Dermis blood vessel endothelial cell (primary cell): ENCODE measurements around the gene CHN1. TPM values are rescaled to one million over a fixed set of nuclear protein-coding genes. Genes with fewer than 3 reads are reported as not detected.

Source experiments
- DNase-seq: peaks from one replicate; pipeline ENCODE4 v3.0.0; 2010
- total RNA-seq: library from RNA; depleted of rRNA; stranded (reverse); fragments of >200 nt; gene quantifications from 2 replicates; pipeline ENCODE4 v1.2.3, GENCODE V29; 2014

Gene CHN1
- total RNA-seq, 1 donor from 2014 or later: 18.5 TPM

DNA sequence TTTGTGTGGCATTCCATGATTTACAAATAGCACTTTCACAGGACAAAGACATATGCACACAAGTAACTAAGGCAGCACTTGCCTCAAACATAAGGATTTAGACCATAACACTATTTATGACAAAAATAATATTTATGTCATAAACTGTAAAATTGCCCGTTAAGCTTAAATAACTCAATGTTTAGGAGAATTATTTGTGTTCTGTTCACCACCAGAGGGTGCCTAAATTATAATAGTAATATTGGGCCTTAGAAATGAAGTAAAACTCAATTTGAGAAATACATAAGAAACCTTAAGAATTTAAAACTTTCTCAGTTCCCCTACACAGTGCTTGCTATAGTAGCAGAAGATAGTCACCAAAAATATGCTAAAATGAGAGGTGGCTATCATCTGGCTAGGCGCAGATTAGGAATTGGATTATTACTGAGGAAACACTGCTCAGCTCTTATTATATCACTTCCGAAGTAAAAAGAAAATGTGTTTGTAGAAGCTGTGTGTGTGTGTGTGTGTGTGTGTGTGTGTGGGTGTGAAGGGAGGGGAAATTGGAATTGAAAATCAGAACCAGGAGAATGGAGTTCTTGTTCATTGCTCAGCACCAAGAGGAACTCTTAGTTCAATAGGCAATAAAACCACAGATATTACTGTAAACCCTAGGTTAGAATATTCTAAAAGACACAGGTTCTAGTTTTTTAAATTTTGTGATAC, 4.9 kb upstream of the CHN1 start:
- peak; percentile 42 for DNase-seq

DNA sequence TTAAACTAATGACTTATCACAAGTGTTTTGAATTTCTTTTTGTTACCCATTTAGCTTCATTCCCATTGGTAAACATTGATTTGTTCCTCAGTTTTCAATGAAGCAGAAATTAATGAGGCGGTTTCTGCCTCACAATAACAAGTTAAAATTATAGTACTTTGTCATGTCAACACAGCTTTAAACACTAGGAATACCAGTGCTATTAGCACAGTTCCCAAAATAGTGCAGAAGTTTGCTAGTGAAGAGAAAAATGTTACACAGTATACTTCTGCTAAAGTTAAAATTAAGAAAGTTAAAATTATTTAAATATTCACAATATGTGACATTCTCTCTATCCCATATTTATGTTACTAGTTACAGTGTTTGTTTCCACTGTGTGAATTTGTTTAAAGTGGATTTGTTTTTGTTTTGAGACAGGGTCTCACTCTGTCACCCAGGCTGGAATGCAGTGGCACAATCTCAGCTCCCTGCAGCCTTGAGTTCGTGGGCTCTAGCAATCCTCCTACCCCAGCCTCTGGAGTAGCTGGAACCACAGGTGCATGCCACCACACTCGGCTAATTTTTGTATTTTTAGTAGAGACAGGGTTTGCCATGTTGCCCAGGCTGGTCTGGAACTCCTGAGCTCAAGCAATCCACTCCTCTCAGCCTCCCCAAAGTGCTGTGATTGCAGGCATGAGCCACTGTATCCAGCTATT, 3.8 kb upstream of the CHN1 start:
- no peak for DNase-seq

DNA sequence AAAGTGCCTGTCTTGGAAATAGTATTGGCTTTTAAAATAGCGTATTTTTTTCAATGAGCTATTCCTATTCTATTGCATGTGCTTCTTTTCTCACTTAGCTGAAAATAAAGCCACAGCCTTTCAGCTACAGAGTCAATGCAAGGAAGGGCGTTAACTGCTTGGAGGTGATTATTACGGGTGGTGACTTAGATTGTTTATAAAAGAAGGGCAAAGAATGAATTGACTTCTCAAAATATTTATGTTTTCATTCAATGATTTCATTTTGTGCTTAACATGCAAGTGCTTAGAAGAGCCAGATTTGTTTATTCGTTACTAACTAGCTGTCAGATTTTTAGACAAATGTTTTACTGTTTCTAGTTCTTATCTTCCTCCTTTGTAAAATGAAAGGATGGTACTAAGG, 2.8 kb upstream of the CHN1 start:
- no peak for DNase-seq

DNA sequence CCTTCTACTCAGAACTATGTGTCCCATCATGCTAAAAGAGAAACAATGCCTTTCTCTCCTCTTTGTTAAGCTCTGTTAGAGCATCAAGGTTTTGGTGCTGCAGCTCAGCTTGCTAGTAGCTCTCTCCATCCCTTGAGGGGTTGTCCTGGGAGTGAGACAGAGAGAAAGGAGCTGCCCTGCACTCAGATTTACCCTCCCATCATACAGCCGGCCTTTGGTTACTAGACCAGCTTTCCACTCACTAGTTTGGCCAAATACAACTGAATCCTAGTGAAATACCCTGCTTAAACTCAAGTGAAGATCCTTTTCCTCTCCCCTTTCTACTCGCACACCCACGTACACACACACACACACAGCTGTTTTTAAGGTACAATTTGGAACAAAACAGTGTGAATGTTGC, 2.3 kb upstream of the CHN1 start:
- no peak for DNase-seq

DNA sequence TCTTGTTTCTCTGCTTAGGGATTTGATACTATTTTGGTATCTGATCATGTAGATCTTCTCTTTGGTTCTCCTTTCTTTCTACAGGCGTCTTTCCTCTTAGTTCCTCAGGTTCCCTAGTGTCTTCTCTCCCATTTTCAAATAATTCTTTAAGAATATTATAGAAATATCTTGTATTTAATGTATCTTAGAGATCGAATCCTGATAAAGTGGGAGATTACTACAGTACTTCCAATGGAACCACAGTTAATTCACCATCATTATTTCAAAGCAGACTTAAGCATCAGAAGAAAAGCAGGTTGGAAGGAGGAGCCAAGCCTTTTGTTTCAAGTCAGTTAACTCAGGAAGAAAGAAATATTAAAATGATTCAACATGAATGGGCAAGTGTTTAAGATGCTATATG, 1.1 kb upstream of the CHN1 start:
- no peak for DNase-seq

DNA sequence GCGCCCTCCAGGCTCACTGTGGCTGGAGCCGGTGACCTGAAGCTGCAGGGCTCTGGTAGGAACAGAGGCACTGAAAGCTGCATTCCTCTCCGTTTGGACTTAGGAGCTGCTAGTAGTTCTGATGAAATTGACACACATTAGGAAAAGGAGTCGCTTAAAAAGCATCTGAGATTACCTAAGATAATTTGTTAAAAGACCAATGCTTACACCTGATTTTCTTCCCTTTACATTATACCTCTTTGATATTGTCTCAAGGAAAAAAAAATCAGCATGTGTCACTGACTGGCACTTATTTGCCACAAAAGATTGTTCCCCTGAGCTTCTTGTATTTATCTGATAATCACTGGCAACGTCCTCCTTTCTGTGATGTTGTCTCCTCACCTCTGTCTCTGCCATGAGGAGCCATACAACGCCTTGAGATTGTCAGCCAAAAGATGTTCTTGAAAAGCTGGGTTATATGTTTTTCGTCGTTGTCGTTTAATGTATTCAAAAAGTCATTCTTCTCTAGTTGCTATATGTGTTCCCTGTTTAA, 618 bp upstream of the CHN1 start:
- DNase-seq: no peak

DNA sequence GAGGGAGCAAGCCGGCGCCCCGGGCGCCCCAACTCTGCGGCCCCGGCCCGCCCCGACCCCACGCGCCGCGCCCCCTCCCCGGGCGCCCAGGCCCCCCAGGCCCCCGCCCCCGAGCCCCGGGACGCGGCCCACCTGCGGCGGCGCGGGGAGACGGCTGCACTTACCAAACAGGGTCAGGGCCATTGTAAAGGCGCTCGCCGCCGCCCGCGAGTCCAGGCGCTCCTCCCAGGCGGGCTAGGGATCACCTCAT, 526 bp downstream of the CHN1 start:
- no peak for DNase-seq

DNA sequence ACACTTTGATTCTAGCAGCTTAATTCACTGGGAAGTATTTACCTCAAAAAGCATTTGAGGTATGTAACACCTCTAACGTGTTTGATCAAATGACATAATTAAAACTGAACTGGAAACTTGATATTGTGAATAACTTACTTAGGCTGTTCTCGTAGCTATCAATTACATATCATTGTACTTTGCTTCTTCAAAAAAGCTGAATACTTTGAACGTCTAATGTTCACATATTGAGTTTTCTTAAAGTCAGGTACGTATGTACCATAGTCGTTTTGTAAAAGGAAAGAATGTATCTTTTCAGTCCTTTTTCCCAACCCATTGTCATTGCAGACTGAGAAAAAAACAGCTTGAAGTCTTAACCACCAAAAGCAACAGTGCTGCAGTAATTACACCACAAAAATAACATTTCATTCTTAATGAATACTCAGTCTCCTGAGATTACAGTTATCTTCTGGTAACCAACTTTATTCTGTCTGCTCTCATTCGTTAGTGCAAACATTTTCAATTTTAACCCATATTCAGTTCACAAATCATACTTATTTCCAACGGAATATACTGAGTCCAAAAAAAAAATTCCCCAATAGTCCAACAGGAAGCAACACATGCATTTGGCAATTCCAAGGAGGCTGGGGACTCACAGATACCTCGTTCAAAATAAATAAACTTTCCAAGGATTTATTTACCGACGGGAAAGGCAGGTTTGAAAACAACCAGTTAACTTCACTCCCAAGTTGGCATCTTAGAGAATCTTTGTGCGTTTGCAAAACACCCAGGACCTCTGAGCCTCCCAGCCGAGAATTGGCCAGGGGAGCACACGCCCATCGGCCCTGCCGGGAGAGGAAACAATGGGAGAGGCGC, 1.1 kb downstream of the CHN1 start:
- peak; percentile 51 for DNase-seq

DNA sequence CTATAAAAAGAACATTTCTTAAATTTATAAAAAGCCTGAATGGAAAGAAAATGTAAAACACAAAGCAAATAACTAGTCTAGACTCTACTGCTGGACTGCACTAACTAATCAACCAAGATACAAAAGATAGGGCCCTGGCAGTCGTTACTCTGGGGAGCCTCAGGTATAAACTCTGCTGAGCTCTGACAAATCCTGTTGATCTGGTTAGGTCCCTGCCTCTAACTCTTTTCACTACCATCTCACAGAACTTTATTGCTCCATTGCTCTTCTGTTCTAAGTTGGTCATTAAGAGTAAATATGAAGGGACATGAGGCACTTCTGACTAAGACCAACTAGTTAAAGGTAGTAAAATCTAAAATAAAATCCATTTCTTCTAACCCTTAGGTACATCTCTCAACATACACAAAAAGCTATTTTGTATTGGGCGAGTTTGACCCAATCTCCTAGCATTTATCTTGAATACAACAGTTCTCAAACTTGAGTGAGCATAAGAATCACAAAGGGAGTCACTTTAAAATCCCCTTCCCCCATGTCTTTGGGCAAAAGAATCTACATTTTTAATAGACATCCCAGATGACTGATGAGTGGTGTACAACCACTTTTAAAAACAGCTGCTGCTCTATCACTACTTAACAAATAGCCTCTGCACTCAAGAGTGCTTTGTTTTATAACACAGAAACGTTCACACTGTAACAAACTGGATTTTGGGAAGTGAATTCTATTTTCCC, 2.5 kb downstream of the CHN1 start:
- DNase-seq: no peak

DNA sequence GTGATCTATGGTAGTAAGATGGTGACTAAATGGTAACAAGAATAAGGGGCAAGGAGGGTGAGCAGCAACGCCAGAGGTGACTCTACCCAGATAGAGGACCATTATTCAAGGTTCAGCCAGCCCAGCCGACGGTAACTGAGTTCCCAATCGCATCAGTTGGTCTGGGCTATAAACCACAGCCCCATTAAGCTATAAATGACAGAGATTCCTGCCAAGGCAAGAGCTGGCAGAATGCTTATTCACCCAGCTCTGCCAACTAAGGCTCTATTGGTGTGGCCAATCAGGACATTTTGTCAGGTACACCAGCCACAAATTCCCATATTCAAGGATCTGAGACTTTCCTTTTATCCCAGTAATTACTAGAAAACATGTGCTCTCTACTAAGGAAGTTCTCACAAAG, 3.6 kb downstream of the CHN1 start:
- DNase-seq: no peak

DNA sequence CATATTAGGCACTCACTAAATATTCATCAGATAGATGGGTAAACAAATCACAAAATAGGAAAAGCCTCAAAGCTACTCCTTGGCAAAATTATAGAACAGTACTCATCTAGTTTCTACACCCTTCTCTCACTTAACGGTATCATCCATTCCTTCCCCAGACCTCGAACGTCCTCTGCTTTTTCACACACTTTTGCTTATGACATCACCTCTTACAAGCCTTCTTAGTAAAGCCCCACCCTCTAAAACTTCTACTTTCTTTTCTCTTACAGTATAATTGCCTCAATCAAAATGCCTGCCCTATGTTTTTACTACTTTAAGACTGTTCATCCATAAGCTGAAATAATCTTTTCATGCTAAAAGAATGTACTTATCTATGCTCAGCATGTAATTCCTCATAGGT, 8.1 kb downstream of the CHN1 start:
- DNase-seq: no peak

DNA sequence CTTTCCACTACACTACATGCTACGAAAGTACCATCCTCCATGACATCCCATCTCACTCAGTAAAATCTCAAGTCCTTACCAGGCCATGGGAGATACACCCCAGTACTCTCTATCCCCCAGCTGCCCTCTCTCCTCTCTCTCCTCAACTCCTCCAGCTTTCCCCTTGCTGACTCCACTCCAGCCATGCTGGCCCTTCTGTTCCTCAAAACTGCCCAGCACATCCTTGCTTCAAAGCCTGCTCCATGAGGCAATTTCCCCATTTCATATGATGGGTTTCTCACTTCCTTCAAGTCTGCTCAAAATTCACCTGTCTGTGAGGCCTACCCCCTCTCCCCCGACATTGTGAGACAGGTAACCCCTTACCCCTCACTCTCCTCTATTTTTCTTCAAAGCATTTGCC, 8.6 kb downstream of the CHN1 start:
- DNase-seq: no peak

DNA sequence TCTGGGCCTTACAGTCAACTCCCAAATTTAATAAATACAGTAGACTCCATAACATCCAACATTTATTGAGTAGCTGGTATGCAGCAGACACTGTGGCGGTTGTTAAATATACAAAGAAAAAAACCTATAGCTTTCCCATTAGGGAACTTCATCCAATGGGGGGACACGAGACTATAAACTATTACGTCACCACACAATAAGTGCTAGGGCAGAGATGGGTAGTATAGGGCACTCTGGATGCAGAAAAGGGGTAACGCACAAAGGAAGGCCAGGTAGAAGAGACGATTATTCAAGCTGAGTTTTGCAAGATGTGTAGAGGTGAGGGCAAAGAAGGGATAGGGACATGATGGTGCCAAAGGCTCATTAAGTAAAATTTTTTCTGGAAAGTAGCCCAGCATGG, 10.8 kb downstream of the CHN1 start:
- no peak for DNase-seq

DNA sequence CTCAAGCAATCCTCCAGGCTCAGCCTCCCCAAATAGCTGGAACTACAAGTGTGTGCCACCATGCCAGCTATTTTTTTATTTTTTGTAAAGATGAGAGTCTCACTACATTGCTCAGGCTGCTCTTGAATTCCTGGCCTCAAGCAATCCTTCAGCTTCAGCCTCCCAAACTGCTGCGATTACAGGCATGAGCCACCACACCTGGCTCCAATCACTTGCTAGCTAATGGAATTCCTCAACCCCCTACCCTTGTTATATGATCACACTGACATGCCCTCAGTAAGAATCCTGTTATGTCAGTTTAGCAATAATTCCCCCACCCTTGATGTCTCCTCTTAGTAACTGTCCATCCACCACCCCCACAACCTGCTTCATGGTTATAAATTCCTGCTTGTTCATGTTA, 12.3 kb downstream of the CHN1 start:
- no peak for DNase-seq

DNA sequence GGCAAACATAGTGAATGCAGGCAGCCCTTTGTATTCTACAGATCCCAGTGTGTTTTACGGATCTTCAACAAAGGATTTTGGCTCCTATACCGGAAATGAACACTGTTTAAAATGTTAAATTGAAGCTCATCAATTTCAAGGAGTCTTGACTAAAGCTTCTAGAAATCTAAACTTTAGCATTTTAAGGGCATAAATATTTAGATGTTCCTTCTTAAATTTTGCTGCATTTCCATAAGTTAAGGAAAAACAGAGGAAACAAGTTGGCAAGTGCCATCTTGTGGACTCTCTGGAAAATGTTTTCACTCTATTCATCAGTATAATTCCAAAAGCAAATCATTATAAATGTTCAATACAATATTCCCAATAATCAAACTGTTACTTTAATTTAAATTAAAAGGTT, 19.6 kb downstream of the CHN1 start:
- DNase-seq: peak; percentile 51

DNA sequence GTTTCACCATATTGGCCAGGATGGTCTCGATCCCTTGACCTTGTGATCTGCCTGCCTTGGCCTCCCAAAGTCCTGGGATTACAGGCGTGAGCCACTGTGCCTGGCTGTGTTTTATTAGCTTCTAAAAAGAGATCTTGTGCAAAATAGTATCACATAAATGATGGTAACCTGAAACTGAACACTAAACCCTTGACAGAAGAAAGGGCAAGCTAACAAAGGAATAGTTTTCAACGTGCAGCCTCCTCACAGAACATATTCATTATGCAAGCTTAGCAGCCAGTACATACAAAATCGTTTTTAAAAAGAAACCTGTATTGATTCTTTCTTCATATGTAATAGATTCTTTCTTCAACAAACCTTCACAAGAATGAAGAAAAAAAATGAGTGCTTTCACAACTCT, 20.6 kb downstream of the CHN1 start:
- no peak for DNase-seq

DNA sequence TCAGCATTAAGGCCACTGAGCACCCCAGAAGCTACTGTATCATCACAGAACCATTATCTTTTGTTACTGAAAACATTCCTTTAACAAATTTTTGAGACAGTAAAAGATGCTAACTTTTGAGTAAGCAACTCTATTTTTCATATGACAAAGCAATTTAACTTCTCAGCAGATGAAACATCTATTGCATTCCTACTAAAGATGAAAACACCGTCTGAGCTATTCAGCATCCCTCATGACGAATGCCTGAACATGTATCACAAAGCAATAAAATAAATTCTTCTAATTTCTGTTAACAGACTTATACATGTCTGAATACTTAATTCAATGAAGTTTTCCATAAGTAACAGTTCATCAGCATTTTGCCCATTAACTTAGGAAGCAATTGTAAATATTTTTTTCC, 23.9 kb downstream of the CHN1 start:
- no peak for DNase-seq

DNA sequence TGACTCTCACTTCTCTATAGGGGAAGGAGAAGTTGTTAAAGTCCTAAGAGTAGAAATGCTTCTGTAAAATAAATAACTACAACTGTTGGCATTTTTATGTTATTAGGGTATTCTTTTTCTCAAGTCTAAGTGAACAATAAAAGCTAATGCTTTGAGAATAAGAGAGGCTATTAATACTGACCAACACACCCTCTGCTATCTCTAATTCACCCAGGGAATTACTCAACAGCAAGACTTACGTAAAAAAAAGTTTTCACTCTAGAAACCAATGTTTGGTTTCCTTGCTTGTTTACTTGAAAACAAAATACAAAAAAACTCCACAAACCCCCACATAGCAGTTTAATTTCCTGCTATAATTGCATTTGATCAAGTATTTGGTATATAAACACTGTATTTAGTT, 25.2 kb downstream of the CHN1 start:
- DNase-seq: no peak

DNA sequence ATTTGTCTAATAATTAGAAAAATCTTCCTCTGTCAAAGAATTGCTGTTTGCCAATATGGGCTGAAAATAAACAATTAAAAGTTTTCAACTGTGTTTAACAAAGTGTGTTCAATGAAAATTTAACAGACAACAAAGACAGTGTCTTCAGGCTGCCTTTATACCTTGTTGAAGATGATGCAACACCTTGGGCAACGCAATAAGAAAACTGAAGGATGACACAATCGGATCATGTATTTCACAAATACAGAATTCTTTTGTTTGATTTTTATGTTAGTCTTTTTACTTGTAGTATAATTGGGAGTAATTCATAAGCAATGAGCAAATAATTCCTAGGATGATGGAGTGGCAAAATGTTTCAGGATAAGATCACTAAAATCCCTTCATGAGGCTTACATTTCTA, 27.8 kb downstream of the CHN1 start:
- no peak for DNase-seq

DNA sequence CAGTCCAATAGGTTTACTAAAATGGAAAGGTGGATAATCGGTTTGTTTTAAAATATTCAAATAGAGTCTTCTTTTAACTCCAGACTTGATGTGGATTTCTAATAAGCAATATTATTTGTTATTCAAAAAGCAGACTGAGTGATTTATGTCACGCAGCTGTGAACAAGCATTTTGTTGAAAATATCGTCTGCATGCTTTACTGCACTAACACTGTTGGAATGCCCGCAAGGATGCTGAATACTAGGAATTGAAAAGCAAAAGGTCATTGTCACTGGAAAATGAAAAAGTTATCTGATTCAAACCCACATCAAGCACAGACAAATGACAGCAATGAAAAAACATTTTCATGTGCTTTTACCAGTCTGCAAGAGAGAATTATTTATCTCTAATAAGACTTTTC, 31.1 kb downstream of the CHN1 start:
- no peak for DNase-seq

DNA sequence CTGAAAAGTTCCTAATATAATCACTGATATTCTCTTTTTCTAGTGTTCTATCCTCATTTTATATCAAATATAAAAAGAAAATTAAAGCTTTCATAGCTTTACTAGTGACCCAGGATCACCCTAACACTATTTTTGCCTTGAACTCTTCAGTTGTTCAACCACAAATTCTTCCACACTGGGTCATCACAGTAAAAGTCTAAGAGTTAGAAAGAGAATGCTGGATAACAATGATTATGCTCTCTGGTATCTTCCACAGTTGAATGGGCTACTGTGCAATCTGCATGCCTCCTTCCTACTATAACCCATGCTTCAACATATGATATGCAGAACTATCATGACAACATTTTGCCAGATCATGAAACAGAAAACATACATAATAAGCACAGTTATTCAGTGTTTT, 32.3 kb downstream of the CHN1 start:
- no peak for DNase-seq

DNA sequence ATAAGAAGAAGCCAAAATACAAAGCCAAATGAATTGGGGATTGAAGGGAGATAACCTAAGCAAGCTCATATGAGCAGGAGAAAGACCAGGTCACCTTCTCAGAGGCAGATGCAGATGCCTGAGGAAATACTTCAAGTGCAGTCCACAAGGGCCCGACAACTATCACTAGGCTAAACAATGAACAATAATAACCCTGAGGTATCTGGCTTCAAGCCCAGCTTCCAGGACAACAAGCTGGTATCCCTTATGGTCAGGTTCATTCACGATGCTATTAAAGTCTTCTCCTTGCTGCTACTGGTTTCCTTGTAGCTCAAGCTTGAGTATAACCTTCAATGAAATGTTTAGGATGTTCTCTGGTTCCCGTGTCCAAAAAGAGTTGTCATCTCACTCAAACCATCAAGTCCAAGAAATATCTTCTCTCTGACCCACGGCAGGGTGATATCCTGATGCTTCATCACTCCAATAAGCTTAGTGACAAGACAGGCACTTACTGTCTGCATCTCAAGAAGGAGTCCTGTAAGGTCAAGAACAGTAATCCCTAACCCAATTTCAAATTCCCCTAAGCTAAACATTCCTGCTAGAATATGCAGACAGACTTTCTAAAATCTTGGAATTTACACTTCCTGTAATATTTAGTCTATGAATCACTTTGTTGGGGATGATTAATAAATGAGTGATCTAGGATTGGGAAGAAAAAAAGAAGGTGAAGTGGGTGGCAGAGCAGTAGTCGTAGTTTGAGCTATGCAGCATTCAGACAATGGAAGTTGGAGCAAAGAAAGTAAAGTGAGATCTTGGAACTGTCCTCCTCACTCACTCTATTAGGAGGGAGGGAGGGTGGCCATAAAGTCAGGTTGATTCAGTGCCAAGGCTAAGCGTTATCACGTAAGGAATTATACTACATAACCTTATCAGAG, 33.1 kb downstream of the CHN1 start:
- DNase-seq: peak; percentile 96
